Measurements from ENCODE around the gene ATXN3L.
"Not testable (repeated sequence)": the region's sequence is repeated elsewhere in the genome, so short reads cannot be mapped to it uniquely, and the experiment has no call there.

Gene ATXN3L

GRCh38 chrX:13304052-13304451 is 15.8 kb downstream of the ATXN3L start:
- no peak for DNase-seq

GRCh38 chrX:13303248-13303647 is 16.6 kb downstream of the ATXN3L start:
- not testable (repeated sequence) for DNase-seq

- DNase-seq, result no peak
These were observed 21.0 kb downstream of the ATXN3L start for GRCh38 chrX:13298836-13299235.

DNA sequence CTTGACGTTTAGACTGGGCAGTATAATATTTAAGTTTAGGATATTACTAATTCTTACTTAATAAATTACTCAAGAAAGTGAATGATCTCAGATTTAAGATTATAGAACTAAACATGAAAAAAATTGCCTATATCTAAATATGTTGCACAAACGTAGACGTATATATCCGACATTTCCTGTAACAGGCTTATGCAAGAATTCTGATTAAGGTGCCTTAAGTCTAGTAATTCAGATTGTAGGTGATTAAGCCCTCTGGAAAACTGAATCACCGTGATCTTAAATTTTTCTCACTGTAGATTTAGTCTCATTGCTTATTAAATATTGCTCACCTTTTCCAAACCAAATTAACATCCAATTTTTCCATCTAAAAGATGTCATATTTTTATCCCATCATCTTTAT is 24.0 kb downstream of the ATXN3L start:
- DNase-seq, result no peak

- peak in 1 of 2 experiments; percentile 28 for DNase-seq
These were observed 26.2 kb downstream of the ATXN3L start for GRCh38 chrX:13293700-13294099.

- no peak for DNase-seq
These were observed 28.8 kb downstream of the ATXN3L start for GRCh38 chrX:13290891-13291614.

DNA sequence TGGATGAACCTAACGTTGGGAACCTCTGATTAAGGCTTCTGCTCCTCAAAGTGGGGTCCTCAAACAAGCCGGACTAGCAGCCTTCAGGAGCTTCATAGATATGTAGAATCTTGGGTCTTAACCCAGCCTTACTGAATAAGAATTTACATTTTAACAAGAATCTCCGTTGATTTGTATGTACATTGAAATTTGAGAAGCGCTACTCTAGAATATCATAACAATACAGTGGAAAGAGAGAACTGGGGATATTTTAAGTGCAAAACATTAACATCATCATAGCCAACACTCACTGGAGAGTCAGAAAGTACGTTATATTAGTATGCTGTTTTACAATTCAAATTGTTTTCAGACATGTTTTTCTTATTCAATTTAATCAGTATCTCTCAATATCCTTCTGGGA is 31.2 kb downstream of the ATXN3L start:
- DNase-seq, result peak; percentile 48 to 55

DNA sequence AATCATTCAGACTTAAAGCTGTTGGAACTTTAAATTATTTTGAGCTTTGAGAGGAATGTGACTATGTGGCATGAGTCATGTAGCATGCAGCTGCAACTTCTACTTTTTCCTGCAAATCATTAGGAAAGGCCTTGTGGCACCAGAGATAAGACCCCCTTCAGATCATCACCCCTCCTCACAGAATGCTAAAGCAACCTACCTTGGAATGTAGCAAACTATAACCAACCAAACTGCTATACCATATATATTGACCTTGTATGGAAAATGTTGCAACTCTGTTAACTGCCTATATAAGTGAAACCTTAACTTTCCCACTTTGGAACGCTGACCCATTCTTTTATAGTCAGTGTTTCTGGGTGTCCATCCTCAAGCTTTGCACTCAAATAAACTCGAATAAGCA is 32.0 kb downstream of the ATXN3L start:
- DNase-seq, result no peak

- no peak for DNase-seq
These were observed 34.2 kb downstream of the ATXN3L start for GRCh38 chrX:13285693-13286092.

DNA sequence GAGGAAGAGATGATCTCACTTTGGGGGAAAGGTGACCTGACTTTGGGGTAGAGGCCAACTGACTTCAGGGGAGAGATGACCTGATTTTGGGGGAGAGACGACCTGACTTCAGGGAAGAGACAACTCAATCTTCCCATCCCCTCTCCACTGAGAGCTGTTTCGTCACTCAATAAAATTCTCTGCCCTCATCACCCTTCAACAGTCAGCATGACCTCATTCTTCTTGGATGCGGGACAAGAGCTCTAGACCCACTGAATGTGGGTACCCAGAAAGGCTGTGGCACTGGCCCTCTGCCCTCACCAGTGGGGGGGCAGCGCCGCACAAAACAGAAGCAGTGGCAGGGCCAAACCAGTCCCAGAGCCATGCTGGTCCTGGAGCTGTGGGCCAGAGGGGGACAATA is 34.6 kb downstream of the ATXN3L start:
- DNase-seq, result no peak

DNA sequence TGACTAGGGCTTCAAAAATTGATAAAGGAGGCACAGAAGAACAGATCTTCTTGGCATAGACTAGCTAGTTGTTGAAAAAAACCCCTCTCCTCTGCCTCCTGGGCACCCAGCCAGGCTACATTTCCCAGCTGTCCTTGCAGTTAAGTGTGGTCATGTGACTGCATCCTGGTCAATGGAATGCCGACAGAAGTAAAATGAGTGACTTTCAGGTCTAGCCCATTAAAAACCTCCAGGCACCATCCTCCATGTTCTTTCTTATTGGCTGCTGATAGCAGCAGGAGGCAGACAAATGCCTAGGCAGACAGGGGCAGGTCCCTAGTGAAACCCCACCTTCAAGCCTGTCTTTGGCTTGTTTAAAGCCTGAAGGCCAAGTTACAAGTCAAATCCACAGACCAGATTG is 35.3 kb downstream of the ATXN3L start:
- no peak for DNase-seq

- DNase-seq, result no peak
These were observed 35.8 kb downstream of the ATXN3L start for GRCh38 chrX:13283950-13284546.

DNA sequence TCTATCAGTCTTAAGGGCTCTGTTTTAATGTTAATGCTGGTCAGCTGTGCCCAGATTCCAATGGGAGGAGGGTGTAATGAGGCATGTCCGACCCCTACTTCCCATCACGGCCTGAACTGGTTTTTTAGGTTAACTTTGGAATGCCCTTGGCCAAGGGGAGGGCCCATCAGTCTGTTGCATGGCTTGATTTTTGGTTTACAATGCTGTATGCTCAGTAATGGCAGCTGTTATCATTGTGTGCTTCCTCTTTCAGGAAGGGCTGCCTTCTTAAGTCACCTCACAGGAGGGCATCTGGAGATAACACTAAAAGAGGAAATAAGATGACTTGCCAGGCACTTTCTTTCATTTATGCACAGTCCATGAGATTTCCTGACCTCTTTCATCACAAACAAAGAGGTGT is 36.3 kb downstream of the ATXN3L start:
- DNase-seq, result no peak

- DNase-seq, result no peak
These were observed 38.6 kb downstream of the ATXN3L start for GRCh38 chrX:13281289-13281688.

GRCh38 chrX:13279279-13280018 is 40.4 kb downstream of the ATXN3L start:
- DNase-seq, result no peak

GRCh38 chrX:13277539-13277938 is 42.3 kb downstream of the ATXN3L start:
- DNase-seq, result no peak

DNA sequence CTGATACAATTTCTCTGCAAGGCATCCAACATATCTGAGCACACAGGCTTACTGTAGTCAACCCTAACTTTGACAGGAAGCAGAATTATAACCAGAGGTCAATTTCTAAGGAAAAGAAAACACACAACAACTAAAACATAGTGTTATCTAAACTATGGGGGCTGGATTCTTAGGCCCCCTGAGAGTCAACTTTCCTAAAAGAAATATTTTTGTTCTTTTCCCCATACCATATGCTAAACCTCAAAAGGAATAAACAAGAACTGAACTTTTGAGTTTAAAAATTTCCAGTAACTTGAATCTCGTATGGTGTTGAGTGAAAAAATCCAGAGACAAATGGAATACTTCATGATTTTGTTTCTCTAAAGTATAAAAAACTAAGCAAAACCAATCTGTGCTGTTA is 42.9 kb downstream of the ATXN3L start:
- DNase-seq, result no peak

- DNase-seq, result no peak
These were observed 44.8 kb downstream of the ATXN3L start for GRCh38 chrX:13275031-13275430.

DNA sequence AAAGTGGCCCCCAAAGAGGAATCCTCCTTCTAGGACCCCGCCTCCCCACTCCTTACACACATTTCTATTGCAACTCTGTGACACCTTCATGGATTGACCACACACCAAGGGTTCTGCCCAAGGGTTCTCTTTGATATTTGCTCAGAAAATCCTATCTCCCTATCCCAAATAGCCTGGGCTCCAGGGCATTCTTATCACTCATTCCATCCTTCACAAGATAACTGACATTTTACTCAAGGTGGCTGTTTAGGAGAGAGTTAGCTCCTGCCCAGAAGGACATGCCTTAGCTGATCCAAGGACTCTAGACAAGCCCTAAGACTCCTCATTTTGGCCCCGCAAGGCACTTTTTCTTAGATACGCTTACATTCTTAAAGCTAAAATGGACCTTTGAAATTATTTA is 47.4 kb downstream of the ATXN3L start:
- DNase-seq, result no peak

DNA sequence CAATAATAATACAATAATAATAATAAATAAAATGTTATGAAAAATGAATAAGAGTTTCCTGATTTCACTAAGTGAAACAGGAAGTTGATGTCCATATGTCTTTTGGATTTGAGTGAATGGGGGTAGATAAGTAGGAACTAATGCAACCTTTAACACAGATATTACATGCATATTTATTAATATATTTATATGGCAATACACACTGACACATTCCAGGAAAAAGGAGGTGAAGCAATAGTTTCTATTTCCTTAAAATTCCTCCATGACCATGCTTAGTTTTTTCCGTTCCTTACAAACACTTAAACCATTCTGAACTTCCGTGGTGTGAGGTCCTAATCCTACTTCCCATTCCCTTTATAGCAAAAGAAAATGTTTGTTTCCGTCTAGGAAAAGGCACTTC is 48.3 kb downstream of the ATXN3L start:
- DNase-seq, result no peak

- no peak for DNase-seq
These were observed 49.5 kb downstream of the ATXN3L start for GRCh38 chrX:13270360-13270759.

GRCh38 chrX:13268874-13269273 is 51.0 kb downstream of the ATXN3L start:
- DNase-seq, result no peak

Measured in NCI-H526 (cell line).